Posterior vena cava (tissue), 2 donors: Measurements from ENCODE around the gene CYTH1. TPM values are rescaled to one million over a fixed set of nuclear protein-coding genes. Genes with fewer than 3 reads are reported as not detected.
"Not testable (repeated sequence)": the region's sequence is repeated elsewhere in the genome, so short reads cannot be mapped to it uniquely, and the experiment has no call there.

ENCODE experiments used
- DNase-seq: peaks from one replicate; pipeline ENCODE4 v3.0.0-alpha.2; 2020; ENCODE audit warnings: low spot score
- intact Hi-C, 2 donors: fragments of 100-400 bp; cut with DNase I; formaldehyde crosslinking; loops; one replicate each; pipeline versions ENCODE4 v1.14.1 to v1.14.2; 2022 to 2023
- total RNA-seq, 2 donors: library from RNA; stranded (reverse); fragmentation: NEBNext Ultra II Directional; extraction: Animal tissue kit (Norgen Biotek cat#: 25700); gene quantifications; one replicate each; pipeline ENCODE4 v1.2.1, GENCODE V29; 2021
- donor health status: DM: yes; HTN: yes; CAD: no.
- donor health status: DM: yes; HTN: yes; CAD: no.

Gene CYTH1
- total RNA-seq, 2 donors from 2014 or later: 27.0 to 42.9 TPM

GRCh38 chr17:78682363-78682762 is 99.7 kb downstream of the CYTH1 start:
- no peak for DNase-seq
- intact Hi-C loops: no loop called here

GRCh38 chr17:78680436-78680835 is 101.6 kb downstream of the CYTH1 start:
- no peak for DNase-seq
- intact Hi-C loops: no loop called here

- intact Hi-C loops: no loop called here
- DNase-seq: no peak
Measured at GRCh38 chr17:78679495-78680395, 102.3 kb downstream of the CYTH1 start.

- intact Hi-C loops: no loop called here
- no peak for DNase-seq
Measured at GRCh38 chr17:78678711-78679110, 103.4 kb downstream of the CYTH1 start.

- intact Hi-C loops: no loop called here
- no peak for DNase-seq
Measured at GRCh38 chr17:78678222-78678557, 103.9 kb downstream of the CYTH1 start.

- no peak for DNase-seq
- intact Hi-C loops: no loop called here
Measured at GRCh38 chr17:78677303-78678221, 104.5 kb downstream of the CYTH1 start.

- DNase-seq: no peak
- intact Hi-C loops: no loop called here
Measured at GRCh38 chr17:78676412-78677302, 105.4 kb downstream of the CYTH1 start.

GRCh38 chr17:78675836-78676235 is 106.2 kb downstream of the CYTH1 start:
- intact Hi-C loops: no loop called here
- DNase-seq: no peak

GRCh38 chr17:78675316-78675616 is 106.8 kb downstream of the CYTH1 start:
- DNase-seq: no peak
- intact Hi-C loops: no loop called here

- no peak for DNase-seq
- intact Hi-C loops: no loop called here
Measured at GRCh38 chr17:78674595-78675315, 107.3 kb downstream of the CYTH1 start.

GRCh38 chr17:78674156-78674555 is 107.9 kb downstream of the CYTH1 start:
- DNase-seq: no peak
- intact Hi-C loops: no loop called here

GRCh38 chr17:78673395-78673794 is 108.7 kb downstream of the CYTH1 start:
- intact Hi-C loops: no loop called here
- no peak for DNase-seq

- intact Hi-C loops: no loop called here
- DNase-seq: no peak
Measured at GRCh38 chr17:78672871-78673371, 109.2 kb downstream of the CYTH1 start.

GRCh38 chr17:78672005-78672404 is 110.1 kb downstream of the CYTH1 start:
- intact Hi-C loops: no loop called here
- DNase-seq: no peak

GRCh38 chr17:78671726-78672001 is 110.4 kb downstream of the CYTH1 start:
- intact Hi-C loops: not testable (repeated sequence)

GRCh38 chr17:78670850-78671725 is 111.0 kb downstream of the CYTH1 start:
- intact Hi-C loops: no loop called here
- no peak for DNase-seq

More at GRCh38 chr17:78671726-78672001, 110.4 kb downstream of the CYTH1 start:
- not testable (repeated sequence) for DNase-seq

- intact Hi-C loops: no loop called here
- DNase-seq: no peak
Measured at GRCh38 chr17:78669975-78670518, 112.0 kb downstream of the CYTH1 start.
